Measurements from ENCODE around the gene MARS1. TPM values are rescaled to one million over a fixed set of nuclear protein-coding genes. Genes with fewer than 3 reads are reported as not detected.

MARS1 gene
- total RNA-seq, 2 experiments from 2014 or later = 283 to 384 TPM

Small RNAs within 50 kb of the gene (microRNA-seq; reads per million reads assigned to microRNA genes)
- not detected for gene MIR616
- gene MIR6758 = not detected

Other genes starting within 250 kb of the MARS1 start
- 10 to 100 TPM in 1 of 2 experiments, 1 to 10 TPM in 1; 5.4 to 10.0 TPM for gene STAC3, start 236.9 kb upstream of the MARS1 start, total RNA-seq
- 10 to 100 TPM; 53.8 to 82.4 TPM for gene R3HDM2, start 57.0 kb upstream of the MARS1 start, total RNA-seq
- gene INHBC, start 53.3 kb upstream of the MARS1 start, total RNA-seq = not detected
- gene INHBE, start 32.8 kb upstream of the MARS1 start, total RNA-seq = under 1 TPM in 1 of 2 experiments, not detected in 1; 0.35 TPM
- gene GLI1, start 28.3 kb upstream of the MARS1 start, total RNA-seq = under 1 TPM; 0.52 to 0.53 TPM
- 100 to 1,000 TPM; 234 to 363 TPM for gene ARHGAP9, start 8.2 kb upstream of the MARS1 start, total RNA-seq
- gene DDIT3, start 32.4 kb downstream of the MARS1 start, total RNA-seq = 10 to 100 TPM; 15.3 to 15.9 TPM
- gene MBD6, start 34.8 kb downstream of the MARS1 start, total RNA-seq = 10 to 100 TPM; 80.9 to 85.4 TPM
- 10 to 100 TPM; 90.8 to 99.0 TPM for gene DCTN2, start 59.1 kb downstream of the MARS1 start, total RNA-seq
- gene KIF5A, start 62.0 kb downstream of the MARS1 start, total RNA-seq = 1 to 10 TPM; 1.9 to 2.1 TPM
- 10 to 100 TPM; 21.4 to 22.2 TPM for gene PIP4K2C, start 103.1 kb downstream of the MARS1 start, total RNA-seq
- 10 to 100 TPM; 20.8 to 21.2 TPM for gene DTX3, start 116.8 kb downstream of the MARS1 start, total RNA-seq
- under 1 TPM; 0.70 to 0.84 TPM for gene ARHGEF25, start 123.4 kb downstream of the MARS1 start, total RNA-seq
- gene B4GALNT1, start 145.1 kb downstream of the MARS1 start, total RNA-seq = 1 to 10 TPM; 2.4 to 8.2 TPM
- 100 to 1,000 TPM; 117 to 123 TPM for gene OS9, start 206.1 kb downstream of the MARS1 start, total RNA-seq